Superior temporal gyrus (tissue), 1 donor: Measurements from ENCODE around the gene ZNF775.
A peak's percentile ranks its signal among the peaks of the same experiment; 100 is the strongest.
"Not testable (repeated sequence)": the region's sequence is repeated elsewhere in the genome, so short reads cannot be mapped to it uniquely, and the experiment has no call there.

Source experiments
- DNase-seq: peaks from one replicate; pipeline ENCODE4 v3.0.0-alpha.2; 2016; ENCODE audit errors: extremely low spot score

ZNF775 gene

GRCh38 chr7:150382123-150382843 lies 3.2 kb downstream of the ZNF775 start:
- peak; percentile 71 for DNase-seq

DNA sequence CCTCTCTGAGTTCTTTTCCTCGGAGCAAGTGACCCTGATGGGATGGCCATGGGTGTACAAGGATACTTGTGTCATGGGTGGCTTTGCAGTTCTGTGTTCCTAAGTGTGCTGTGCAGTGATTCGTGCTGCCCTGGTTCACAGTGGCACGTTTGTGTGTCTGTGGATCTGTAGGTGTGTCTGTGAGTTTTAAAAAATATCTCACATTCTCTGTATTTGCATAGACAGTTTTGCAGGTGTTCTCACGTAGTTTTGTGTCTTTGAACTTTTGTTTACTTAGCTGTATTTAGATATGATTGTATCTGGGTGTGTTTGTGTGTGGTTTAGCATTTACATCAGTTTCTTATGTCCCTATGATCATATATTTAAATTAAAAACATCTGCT lies 3.7 kb downstream of the ZNF775 start:
- no peak for DNase-seq

- peak; percentile 95 for DNase-seq
Measured at GRCh38 chr7:150383710-150384397, 4.7 kb downstream of the ZNF775 start.

DNA sequence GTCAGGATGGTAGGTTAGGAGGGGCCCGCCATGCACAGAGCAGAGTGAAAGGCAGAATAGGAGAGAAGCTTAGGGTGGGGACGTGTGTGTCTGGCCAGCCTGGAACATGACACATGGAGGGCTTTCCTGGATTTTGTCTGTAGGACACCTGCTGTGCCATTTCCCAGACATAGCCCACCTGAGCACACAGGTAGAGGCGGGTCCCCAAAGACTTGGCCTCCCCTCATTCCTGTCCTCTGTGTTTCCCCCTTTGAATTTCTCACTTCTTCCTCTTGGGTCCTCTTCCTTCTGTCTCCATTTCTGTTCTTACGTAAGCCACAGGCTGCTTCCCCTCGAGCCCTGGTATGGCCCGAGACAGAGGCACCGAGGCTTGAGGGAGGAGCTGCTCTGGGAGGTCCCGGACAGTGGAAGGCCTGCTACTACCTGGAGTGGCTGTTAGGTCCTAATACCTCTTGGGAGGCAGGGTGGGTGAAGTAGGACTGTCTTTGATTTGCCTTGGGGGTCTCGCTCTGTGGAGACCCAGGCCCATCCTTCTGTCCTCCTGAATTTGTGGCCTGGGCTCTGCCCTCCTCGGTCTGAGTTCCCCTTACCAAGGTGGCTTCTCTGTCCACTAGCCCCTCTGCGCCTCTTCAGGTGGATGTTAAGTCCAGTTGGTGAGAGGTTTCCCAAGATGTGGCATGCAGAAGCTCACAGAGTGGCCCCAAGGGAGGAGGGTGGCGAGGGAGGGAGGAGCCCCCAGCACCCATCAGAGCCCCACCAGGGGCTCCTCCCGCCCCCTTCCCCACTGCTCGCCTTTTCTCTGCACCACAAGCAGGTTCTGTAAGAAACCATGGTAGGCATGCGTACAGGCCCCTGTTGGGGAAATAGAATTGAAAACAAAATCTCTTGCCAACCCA lies 5.5 kb downstream of the ZNF775 start:
- no peak for DNase-seq

GRCh38 chr7:150385302-150385723 lies 6.2 kb downstream of the ZNF775 start:
- peak; percentile 53 for DNase-seq

DNA sequence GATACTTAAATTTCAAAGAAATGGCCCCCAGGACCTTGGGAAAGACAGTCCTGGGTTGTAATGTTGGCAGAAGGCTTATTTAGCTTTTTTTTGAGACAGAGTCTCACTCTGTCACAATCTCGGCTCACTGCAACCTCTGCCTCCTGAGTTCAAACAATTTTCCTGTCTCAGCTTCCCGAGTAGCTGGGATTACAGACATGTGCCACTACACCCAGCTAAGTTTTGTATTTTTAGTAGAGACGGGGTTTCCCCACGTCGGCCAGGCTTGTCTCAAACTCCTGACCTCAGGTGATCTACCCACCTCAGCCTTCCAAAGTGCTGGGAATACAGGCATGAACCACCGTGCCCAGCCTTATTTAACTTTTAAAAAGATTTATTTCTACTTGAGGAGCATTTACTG lies 6.8 kb downstream of the ZNF775 start:
- not testable (repeated sequence) for DNase-seq

DNA sequence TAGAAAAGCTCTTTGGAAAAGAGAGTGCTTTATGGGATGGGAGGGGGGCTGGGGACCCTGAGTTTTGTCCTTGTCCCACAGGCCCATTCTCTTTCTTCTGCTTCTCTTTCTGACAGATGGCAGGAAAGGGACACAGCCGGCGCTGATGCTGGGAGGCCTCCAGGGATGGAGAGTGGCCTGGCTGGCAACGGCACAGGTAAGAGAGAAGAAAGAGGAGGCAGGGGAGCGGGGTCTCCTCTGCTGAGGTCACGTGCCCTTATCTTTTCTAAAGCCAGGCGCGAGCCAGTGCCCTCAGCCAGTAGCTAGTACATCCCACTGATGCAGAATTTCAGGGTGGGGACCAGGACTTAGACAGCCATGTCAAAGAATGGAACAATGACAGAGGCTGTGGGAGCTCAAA lies 9.2 kb downstream of the ZNF775 start:
- no peak for DNase-seq

GRCh38 chr7:150388709-150389531 lies 9.8 kb downstream of the ZNF775 start:
- DNase-seq, result peak; percentile 89

DNA sequence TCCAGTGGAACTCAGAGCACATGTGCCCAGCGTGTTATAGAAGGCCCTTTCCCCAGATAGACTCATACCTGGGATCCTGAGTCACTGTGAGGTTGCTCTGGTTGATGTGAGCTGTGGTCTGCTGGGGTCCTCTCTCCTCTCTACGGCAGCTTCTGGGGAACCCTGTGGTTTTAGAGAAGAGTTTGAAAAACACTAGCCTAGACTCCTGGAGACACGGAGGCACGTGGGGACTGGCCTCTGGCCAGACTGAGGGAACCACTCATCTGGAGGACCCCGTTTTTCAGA lies 10.3 kb downstream of the ZNF775 start:
- no peak for DNase-seq

GRCh38 chr7:150390205-150390604 lies 11.1 kb downstream of the ZNF775 start:
- no peak for DNase-seq

DNA sequence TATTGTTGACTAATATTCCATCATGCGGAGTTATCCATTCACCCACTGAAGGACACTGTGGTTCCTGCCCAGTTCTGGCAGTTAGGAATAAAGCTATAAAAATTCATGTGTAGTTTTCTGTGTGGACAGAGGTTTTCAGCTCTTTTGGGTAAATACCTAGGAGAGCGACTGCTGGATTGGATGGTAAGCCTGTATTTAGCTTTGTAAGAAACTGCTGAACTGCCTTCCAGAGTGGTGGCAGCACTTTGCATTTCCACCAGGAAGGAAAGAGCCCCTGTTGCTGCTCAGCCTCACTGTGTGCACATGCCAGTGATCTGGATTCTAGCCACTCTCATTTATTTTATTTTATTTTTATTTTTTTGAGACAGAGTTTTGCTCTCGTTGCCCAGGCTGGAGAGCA lies 14.2 kb downstream of the ZNF775 start:
- DNase-seq, result no peak

DNA sequence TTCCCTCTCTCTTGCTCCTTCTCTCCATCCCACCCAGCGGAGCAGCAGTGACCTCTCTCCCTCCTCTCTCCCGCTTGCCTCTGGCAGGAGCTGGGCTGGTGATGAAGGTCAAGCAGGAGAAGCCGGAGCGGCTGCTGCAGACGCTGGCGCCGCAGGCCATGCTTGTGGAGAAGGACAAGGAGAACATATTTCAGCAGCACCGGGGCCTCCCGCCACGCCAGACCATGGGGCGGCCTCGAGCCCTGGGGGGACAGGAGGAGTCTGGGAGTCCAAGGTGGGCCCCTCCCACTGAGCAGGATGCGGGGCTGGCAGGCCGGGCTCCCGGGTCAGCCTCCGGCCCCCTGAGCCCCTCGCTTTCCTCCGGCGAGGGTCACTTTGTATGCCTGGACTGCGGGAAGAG lies 17.3 kb downstream of the ZNF775 start:
- no peak for DNase-seq

DNA sequence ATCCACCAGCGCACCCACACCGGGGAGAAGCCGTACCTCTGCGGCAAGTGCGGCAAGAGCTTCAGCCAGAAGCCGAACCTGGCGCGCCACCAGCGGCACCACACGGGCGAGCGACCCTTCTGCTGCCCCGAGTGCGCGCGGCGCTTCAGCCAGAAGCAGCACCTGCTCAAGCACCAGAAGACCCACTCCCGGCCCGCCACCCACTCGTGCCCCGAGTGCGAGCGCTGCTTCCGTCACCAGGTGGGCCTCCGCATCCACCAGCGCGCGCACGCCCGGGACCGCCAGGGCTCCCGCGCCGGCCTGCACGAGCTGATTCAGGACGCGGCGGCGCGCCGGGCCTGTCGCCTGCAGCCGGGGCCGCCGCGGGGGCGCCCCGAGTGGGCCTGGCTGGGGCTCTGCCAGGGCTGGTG lies 17.7 kb downstream of the ZNF775 start:
- no peak for DNase-seq

- no peak for DNase-seq
Measured at GRCh38 chr7:150397346-150398107, 18.4 kb downstream of the ZNF775 start.

- no peak for DNase-seq
Measured at GRCh38 chr7:150398108-150398964, 19.2 kb downstream of the ZNF775 start.

- DNase-seq, result no peak
Measured at GRCh38 chr7:150398965-150399320, 19.8 kb downstream of the ZNF775 start.

DNA sequence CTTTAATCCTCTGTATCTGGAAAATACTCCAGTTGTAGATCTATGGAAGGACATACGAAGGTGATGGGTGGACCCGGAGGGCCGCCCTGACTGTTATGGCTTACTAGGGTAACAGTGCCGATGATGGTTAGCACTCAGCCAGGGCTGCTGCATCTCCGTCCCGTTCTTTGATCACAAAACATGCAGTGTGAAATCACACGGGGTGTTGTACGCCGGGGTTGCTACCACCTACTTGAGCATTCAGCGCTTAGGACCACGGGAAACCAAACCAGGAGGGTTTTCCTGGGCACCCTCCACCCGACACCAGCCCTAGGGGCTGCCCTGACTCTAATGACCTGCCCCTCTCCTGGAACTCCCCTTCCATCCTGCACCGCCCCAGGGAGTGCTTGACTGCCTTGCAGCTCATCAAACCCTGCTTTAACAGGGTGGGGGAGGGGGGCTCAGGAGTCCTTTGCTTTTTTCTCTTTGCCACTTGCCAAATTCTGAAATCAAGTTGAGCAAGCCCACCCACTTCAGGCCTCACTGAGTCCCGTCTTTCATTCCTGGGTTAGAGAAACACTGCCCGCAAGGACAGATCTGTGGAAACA lies 20.4 kb downstream of the ZNF775 start:
- no peak for DNase-seq

- DNase-seq, result no peak
Measured at GRCh38 chr7:150400008-150400787, 21.1 kb downstream of the ZNF775 start.
